Sigmoid colon (tissue), 7 donors: Measurements from ENCODE around the gene PAX3. TPM values are rescaled to one million over a fixed set of nuclear protein-coding genes. Genes with fewer than 3 reads are reported as not detected.
A peak's percentile ranks its signal among the peaks of the same experiment; 100 is the strongest.

Source experiments
- DNase-seq: peaks from one replicate; pipeline ENCODE4 v3.0.0-alpha.2; 2019
- H3K27ac ChIP-seq, 4 donors: fragments of 200-600 bp; sonication (generic); one replicate each; pipeline ENCODE4 v1.5.1; 2016 to 2019; ENCODE audit warnings: mild to moderate bottlenecking in 1 of 4
- H3K27me3 ChIP-seq, 3 donors: fragments of 200-600 bp; sonication (generic); one replicate each; pipeline ENCODE4 v1.5.1; 2019; ENCODE audit warnings: mild to moderate bottlenecking in 1 of 3
- H3K36me3 ChIP-seq, 4 donors: fragments of 200-600 bp; sonication (generic); one replicate each; pipeline ENCODE4 v1.5.1; 2016 to 2019
- H3K4me1 ChIP-seq, 4 donors: fragments of 200-600 bp; sonication (generic); one replicate each; pipeline ENCODE4 v1.5.1; 2017 to 2019
- H3K4me3 ChIP-seq, 4 donors: fragments of 200-600 bp; sonication (generic); one replicate each; pipeline ENCODE4 v1.5.1; 2017 to 2019; ENCODE audit warnings: mild to moderate bottlenecking in 2 of 4, moderate library complexity in 1 of 4
- H3K9me3 ChIP-seq, 4 donors: fragments of 200-600 bp in 3 of 4; sonication (generic) in 3 of 4; one replicate each; pipeline versions ENCODE4 v1.5.1 to v1.6.1; 2013 to 2019
- CTCF ChIP-seq, 4 experiments: fragments of 450-650 bp in 3 of 4; fragments of 200-600 bp in 1 of 4; IDR thresholded peaks; one replicate each; pipeline ENCODE4 v1.5.1; 2016 to 2019; ENCODE audit warnings: antibody characterized with exemption in 4 of 4, mild to moderate bottlenecking in 3 of 4, moderate library complexity in 2 of 4
- EP300 ChIP-seq, 4 donors: sonication (generic); formaldehyde crosslinking; IDR thresholded peaks; one replicate each; pipeline ENCODE4 v1.6.1; 2017; ENCODE audit warnings: antibody characterized with exemption in 4 of 4
- POLR2A ChIP-seq, 2 donors: fragments of 450-650 bp; IDR thresholded peaks; one replicate each; pipeline ENCODE4 v1.6.1; 2016; ENCODE audit warnings: antibody characterized with exemption in 2 of 2, mild to moderate bottlenecking in 2 of 2, moderate library complexity in 2 of 2
- POLR2AphosphoS5 ChIP-seq, 4 donors: sonication (generic); formaldehyde crosslinking; IDR thresholded peaks; one replicate each; pipeline ENCODE4 v1.6.1; 2017; ENCODE audit warnings: antibody characterized with exemption in 4 of 4
- WGBS, 2 donors: extraction: QIAGEN DNeasy Blood & Tissue Kit; methylation state at CpG; one replicate each; pipeline ENCODE4 v1.1.7; 2013; 5-methylcytosine and 5-hydroxymethylcytosine counted together
- intact Hi-C: fragments of 100-400 bp; cut with DNase I; formaldehyde crosslinking; loops from one replicate; pipeline ENCODE4 v1.15.1; 2023
- polyA plus RNA-seq, 3 donors: library from polyadenylated mRNA; stranded (reverse); fragments of 200-250 nt; gene quantifications; one replicate each; pipeline ENCODE4 v1.2.3, GENCODE V29; 2013
- total RNA-seq, 4 donors: library from RNA; depleted of rRNA; stranded (reverse); fragments of >200 nt; gene quantifications; one replicate each; pipeline ENCODE4 v1.1.0, GENCODE V29; 2016
- donor health status: healthy with polysubstance abuse.
- donor health status: Bipolar disorder and iron deficiency.
- donor health status: healthy.

PAX3 gene
- total and polyA plus RNA-seq, 7 donors: not detected

- intact Hi-C loops: no loop called here
- DNase-seq: no peak
- H3K27me3 ChIP-seq: no peaks in the 10 kb centered on the region
- H3K27ac ChIP-seq: no peak overlapping the region
- TF ChIP-seq POLR2AphosphoS5 (IDR thresholded peaks at IDR 0.05): no peak
- no peak for TF ChIP-seq EP300 (IDR thresholded peaks at IDR 0.05)
- no peak for TF ChIP-seq POLR2A (IDR thresholded peaks at IDR 0.05)
- TF ChIP-seq CTCF (IDR thresholded peaks at IDR 0.05): no peak
- peaks cover 0 to 5% (median 0%) of the 10 kb centered on the region in 4 donors for H3K4me1 ChIP-seq
- H3K36me3 ChIP-seq: no peaks in the 10 kb centered on the region
- 71 to 85% methylated on average over 5 of the region's 5 CpGs for whole genome bisulfite sequencing, 2 donors
- H3K9me3 ChIP-seq: no peaks in the 10 kb centered on the region
- no peak overlapping the region for H3K4me3 ChIP-seq
These were observed 104.1 kb downstream of the PAX3 start for GRCh38 chr2:222194669-222195068.

GRCh38 chr2:222193328-222193983 is 105.3 kb downstream of the PAX3 start:
- H3K27ac ChIP-seq: no peak overlapping the region
- TF ChIP-seq CTCF (IDR thresholded peaks at IDR 0.05) (no peak), EP300 (IDR thresholded peaks at IDR 0.05) (peak in 1 of 4 donors; percentile 55), POLR2A (IDR thresholded peaks at IDR 0.05) (no peak), POLR2AphosphoS5 (IDR thresholded peaks at IDR 0.05) (peak; percentile 14 to 83 (median 63))
- no peaks in the 10 kb centered on the region for H3K27me3 ChIP-seq
- intact Hi-C loops: no loop called here
- 45 to 53% methylated on average over 5 of the region's 5 CpGs for WGBS, 2 donors
- peaks cover 0 to 5% (median 0%) of the 10 kb centered on the region in 4 donors for H3K4me1 ChIP-seq
- no peak overlapping the region for H3K4me3 ChIP-seq
- no peak for DNase-seq
- no peaks in the 10 kb centered on the region for H3K9me3 ChIP-seq
- H3K36me3 ChIP-seq: no peaks in the 10 kb centered on the region

GRCh38 chr2:222180619-222181018 is 118.2 kb downstream of the PAX3 start:
- Histone ChIP-seq H3K36me3 (no peaks in the 10 kb centered on the region), H3K4me1 (no peaks in the 10 kb centered on the region), H3K9me3 (no peaks in the 10 kb centered on the region), H3K27ac (no peak overlapping the region), H3K27me3 (no peaks in the 10 kb centered on the region), H3K4me3 (no peak overlapping the region)
- DNase-seq: no peak
- intact Hi-C loops: no loop called here
- TF ChIP-seq POLR2A (IDR thresholded peaks at IDR 0.05) (no peak), EP300 (IDR thresholded peaks at IDR 0.05) (no peak), CTCF (IDR thresholded peaks at IDR 0.05) (no peak), POLR2AphosphoS5 (IDR thresholded peaks at IDR 0.05) (no peak)
- WGBS, 2 donors: 70 to 90% methylated on average over 1 of the region's 1 CpG

- DNase-seq: no peak
- Histone ChIP-seq H3K27me3 (peaks cover 0 to 5% (median 0%) of the 10 kb centered on the region in 3 donors), H3K36me3 (no peaks in the 10 kb centered on the region), H3K9me3 (no peaks in the 10 kb centered on the region), H3K4me3 (no peak overlapping the region), H3K4me1 (no peaks in the 10 kb centered on the region), H3K27ac (no peak overlapping the region)
- TF ChIP-seq EP300 (IDR thresholded peaks at IDR 0.05) (no peak), POLR2AphosphoS5 (IDR thresholded peaks at IDR 0.05) (no peak), POLR2A (IDR thresholded peaks at IDR 0.05) (no peak), CTCF (IDR thresholded peaks at IDR 0.05) (no peak)
- intact Hi-C loops: no loop called here
These were observed 119.2 kb downstream of the PAX3 start for GRCh38 chr2:222179592-222179991.

GRCh38 chr2:222178450-222178849 is 120.3 kb downstream of the PAX3 start:
- intact Hi-C loops: no loop called here
- Histone ChIP-seq H3K4me3 (no peak overlapping the region), H3K27me3 (peaks cover 0 to 7% (median 0%) of the 10 kb centered on the region in 3 donors), H3K9me3 (no peaks in the 10 kb centered on the region), H3K27ac (no peak overlapping the region), H3K36me3 (no peaks in the 10 kb centered on the region), H3K4me1 (no peaks in the 10 kb centered on the region)
- DNase-seq: no peak
- no peak for TF ChIP-seq EP300 (IDR thresholded peaks at IDR 0.05)
- TF ChIP-seq CTCF (IDR thresholded peaks at IDR 0.05): no peak
- 77 to 85% methylated on average over 4 of the region's 4 CpGs for WGBS, 2 donors
